ENCODE results near the gene STARD3NL.

GRCh38 chr7:38151556-38151955, 26.5 kb upstream of the STARD3NL start:
- TF ChIP-seq ARNTL (CRISPR knock-in tag; IDR thresholded peaks at IDR 0.05; ENCODE audit: borderline replicate concordance, low read depth) (no peak), ZFP3 (CRISPR knock-in tag; IDR thresholded peaks at IDR 0.05) (no peak), ISL1 (CRISPR knock-in tag; IDR thresholded peaks at IDR 0.05) (no peak), PPARA (CRISPR knock-in tag; IDR thresholded peaks at IDR 0.05; ENCODE audit: borderline replicate concordance) (no peak), ZC3H10 (CRISPR knock-in tag; IDR thresholded peaks at IDR 0.05) (no peak), PATZ1 (CRISPR knock-in tag; IDR thresholded peaks at IDR 0.05; ENCODE audit: borderline replicate concordance) (no peak), CREB5 (CRISPR knock-in tag; IDR thresholded peaks at IDR 0.05; ENCODE audit: low read depth) (no peak), TCF4 (CRISPR knock-in tag; IDR thresholded peaks at IDR 0.05; ENCODE audit: borderline replicate concordance) (no peak), RARB (CRISPR knock-in tag; IDR thresholded peaks at IDR 0.05) (no peak), ESRRG (CRISPR knock-in tag; IDR thresholded peaks at IDR 0.05) (no peak), CSRNP3 (CRISPR knock-in tag; IDR thresholded peaks at IDR 0.05) (no peak)

Measured in SK-N-SH treated with all-trans-retinoic acid at 6 μM for 48 hours (cell line).